GM12878 (cell line): ENCODE results near the gene SLC47A2. TPM values are rescaled to one million over a fixed set of nuclear protein-coding genes. Genes with fewer than 3 reads are reported as not detected.
"Not testable (repeated sequence)": the region's sequence is repeated elsewhere in the genome, so short reads cannot be mapped to it uniquely, and the experiment has no call there.

Experiments used
- ATAC-seq: fragments of 200-7000 bp; cut with Tn5 transposase; 3 replicates; pipeline ENCODE4 v1.9.1; 2020; ENCODE audit warnings: mild to moderate bottlenecking, moderate library complexity
- BruUV-seq: library from RNA; stranded (reverse); fragments of 400-500 nt; replicated peaks from 2 replicates; lab custom pipeline; 2021; lab: Mats Ljungman, UMichigan
- CTCF ChIA-PET: fragments of 300-600 bp; sonication (Branson Sonifier 250); formaldehyde crosslinking; extraction: SDS; loops from one replicate; lab custom pipeline; 2021; ENCODE audit warnings: inconsistent platforms; lab: Yijun Ruan, JAX
- POLR2A ChIA-PET: fragments of 350-600 bp; formaldehyde crosslinking; extraction: SDS; loops from one replicate; lab custom pipeline; 2021; ENCODE audit warnings: inconsistent platforms; lab: Charles Lee
- RAD21 ChIA-PET: fragments of 300-600 bp; sonication (Branson Sonifier 250); formaldehyde crosslinking; loops from one replicate; lab custom pipeline; 2023; ENCODE audit warnings: antibody characterized with exemption; ENCODE audit not compliant: unreplicated experiment; lab: Charles Lee
- SMC1A ChIA-PET: fragments of 300-600 bp; sonication (Branson Sonifier 250); formaldehyde crosslinking; loops from one replicate; lab custom pipeline; 2023; ENCODE audit not compliant: unreplicated experiment, uncharacterized antibody; lab: Charles Lee
- DNase-seq: peaks from one replicate; pipeline ENCODE4 v3.0.0-alpha.2; 2011; ENCODE audit warnings: low read depth, low spot score
- FAIRE-seq: peaks from 3 replicates; lab custom pipeline; 2011; peaks lifted over from hg19 to GRCh38; lab: Jason Lieb, UNC
- H2AFZ ChIP-seq: 2 replicates; pipeline ENCODE4 v1.6.0; 2011; ENCODE audit warnings: low read depth, low read length, control low read depth; ENCODE audit not compliant: control insufficient read depth
- H3K27ac ChIP-seq: 2 replicates; pipeline ENCODE4 v1.5.1; 2011; ENCODE audit warnings: control low read depth; ENCODE audit not compliant: control insufficient read depth, insufficient read depth
- H3K27me3 ChIP-seq, 2 experiments: replicated peaks in 1 of 2; 2 replicates each; pipeline versions ENCODE4 v1.6.0 to v1.6.1; 2011; ENCODE audit warnings: low read length in 1 of 2; ENCODE audit not compliant: control insufficient read depth in 2 of 2, insufficient read depth in 2 of 2
- H3K36me3 ChIP-seq, 2 experiments: 2 replicates each; pipeline ENCODE4 v1.5.1; 2011; ENCODE audit warnings: low read length in 1 of 2; ENCODE audit not compliant: control insufficient read depth in 2 of 2, insufficient read depth in 2 of 2
- H3K4me1 ChIP-seq: 2 replicates; pipeline ENCODE4 v1.6.1; 2011; ENCODE audit warnings: mild to moderate bottlenecking, low read length, moderate library complexity, mixed read lengths; ENCODE audit not compliant: control insufficient read depth, insufficient read depth
- H3K4me2 ChIP-seq: 2 replicates; pipeline ENCODE4 v1.6.0; 2011; ENCODE audit warnings: control low read depth; ENCODE audit not compliant: control insufficient read depth, insufficient read depth
- H3K4me3 ChIP-seq: fragments of 200-600 bp; sonication (generic); 2 replicates; pipeline ENCODE4 v1.5.1; 2016
- H3K79me2 ChIP-seq: 2 replicates; pipeline ENCODE4 v1.6.0; 2011; ENCODE audit warnings: low read length; ENCODE audit not compliant: control insufficient read depth, insufficient read depth
- H3K9ac ChIP-seq: 2 replicates; pipeline ENCODE4 v1.8.0; 2011; ENCODE audit warnings: low read length, control low read depth, mixed read lengths; ENCODE audit not compliant: control insufficient read depth, insufficient read depth
- H3K9me3 ChIP-seq: replicated peaks from 3 replicates; pipeline ENCODE4 v1.5.1; 2011; ENCODE audit warnings: mild to moderate bottlenecking, low read length; ENCODE audit not compliant: control insufficient read depth, insufficient read depth
- H4K20me1 ChIP-seq: 2 replicates; pipeline ENCODE4 v1.6.0; 2011; ENCODE audit not compliant: control insufficient read depth, insufficient read depth
- BHLHE40 ChIP-seq, 2 experiments: fragments of 450-650 bp in 1 of 2; IDR thresholded peaks; 2 replicates each; pipeline ENCODE4 v1.6.1; 2011 to 2017; ENCODE audit warnings: low read depth in 2 of 2, borderline replicate concordance in 1 of 2, improper control_type of control experiment in 1 of 2, low read length in 1 of 2, mild to moderate bottlenecking in 1 of 2
- ZBED1 ChIP-seq: IDR thresholded peaks from 2 replicates; pipeline ENCODE4 v1.6.1; 2016; ENCODE audit warnings: borderline replicate concordance
- ZBTB11 ChIP-seq: fragments of 450-650 bp; formaldehyde crosslinking; IDR thresholded peaks from 2 replicates; pipeline ENCODE4 v1.5.0; 2022; ENCODE audit warnings: mild to moderate bottlenecking, missing genetic modification characterization
- ZBTB4 ChIP-seq: fragments of 450-650 bp; formaldehyde crosslinking; IDR thresholded peaks from 2 replicates; pipeline ENCODE4 v1.4.0; 2022; ENCODE audit warnings: mild to moderate bottlenecking, moderate library complexity
- WGBS: methylation state at CpG from one replicate; pipeline ENCODE4 v1.1.6; 2016; ENCODE audit warnings: low lambda C conversion rate; ENCODE audit not compliant: insufficient replicate concordance, insufficient coverage; ENCODE audit errors: missing lambda C conversion rate; 5-methylcytosine and 5-hydroxymethylcytosine counted together
- in situ Hi-C: fragments of 300-500 bp; cut with MboI; formaldehyde crosslinking; loops from 9 replicates; pipeline ENCODE4 v1.14.3; 2018; ENCODE audit warnings: mixed read lengths
- intact Hi-C: fragments of 100-400 bp; cut with micrococcal nuclease; formaldehyde crosslinking; loops from one replicate; pipeline ENCODE4 v1.14.2; 2022; ENCODE audit not compliant: unreplicated experiment
- polyA plus RNA-seq, 11 experiments: library from polyadenylated mRNA; depleted of rRNA in 4 of 11; unstranded in 6 of 11; stranded (reverse) in 5 of 11; fragments of >200 nt; fragmentation: Nextera tagmentation in 4 of 11; fragmentation: Illumina TruSeq in 1 of 11; extraction: Ambion mirVana in 4 of 11; extraction: Trizol in 1 of 11; gene quantifications; 1 replicate in 1 of 11; 2 replicates in 10 of 11; pipeline versions ENCODE4 v1.2.1 to v1.2.3, GENCODE V29; 2011 to 2016; ENCODE audit warnings: inconsistent platforms in 2 of 11, missing spikeins in 2 of 11, low read depth in 1 of 11
- total RNA-seq, 4 experiments: library from RNA; depleted of rRNA in 3 of 4; stranded (reverse); fragments of >200 nt in 3 of 4; fragmentation: Illumina TruSeq in 1 of 4; extraction: Trizol in 1 of 4; gene quantifications; 2 replicates each; pipeline versions ENCODE4 v1.2.1 to v1.2.3, GENCODE V29; 2013 to 2021

Gene SLC47A2
- total and polyA plus RNA-seq, 10 of the 15 experiments (the other 5 are each of a cell fraction or from before 2014, with no cell fraction given) = not detected

- no peak for TF ChIP-seq ZBTB11 (CRISPR knock-in tag)
- TF ChIP-seq ZBED1 = no peak
- TF ChIP-seq BHLHE40 (IDR thresholded peaks at IDR 0.05; ENCODE audit: borderline replicate concordance in 1 of 2, low read depth in 2 of 2, low read length in 1 of 2) = no peak
- TF ChIP-seq ZBTB4 (CRISPR knock-in tag) = no peak
Observed at GRCh38 chr17:19686400-19687090, 29.8 kb downstream of the SLC47A2 start (continued).

GRCh38 chr17:19684909-19685580 lies 31.3 kb downstream of the SLC47A2 start:
- SMC1A ChIA-PET, H3K79me2 ChIP-seq, H3K27me3 ChIP-seq, RAD21 ChIA-PET, H2AFZ ChIP-seq, H3K4me1 ChIP-seq, H3K27ac ChIP-seq, H4K20me1 ChIP-seq, H3K4me2 ChIP-seq, H3K9ac ChIP-seq, BruUV-seq, intact Hi-C loops, CTCF ChIA-PET, H3K4me3 ChIP-seq, ATAC-seq, FAIRE-seq, H3K36me3 ChIP-seq, H3K9me3 ChIP-seq, DNase-seq, POLR2A ChIA-PET, in situ Hi-C loops: not testable (repeated sequence)
- WGBS = 84% methylated on average over 25 of the region's 32 CpGs
